K562 (cell line): ENCODE data around the gene CARD10. TPM values are rescaled to one million over a fixed set of nuclear protein-coding genes. Genes with fewer than 3 reads are reported as not detected.

Experiments
- ATAC-seq: fragments of 200-7000 bp; cut with Tn5 transposase; 3 replicates; pipeline ENCODE4 v1.9.1; 2020; ENCODE audit warnings: moderate library complexity
- BruUV-seq: library from RNA; stranded (reverse); fragments of 400-500 nt; replicated peaks from 2 replicates; lab custom pipeline; 2021; lab: Mats Ljungman, UMichigan
- CTCF ChIA-PET: fragments of 300-600 bp; formaldehyde crosslinking; extraction: SDS; loops from one replicate; lab custom pipeline; 2021; ENCODE audit warnings: low intra/inter-chr PET ratio; lab: Yijun Ruan, JAX
- POLR2A ChIA-PET: fragments of 300-600, 350-650 bp; sonication (Branson Sonifier 250); formaldehyde crosslinking; extraction: SDS; loops from one replicate; lab custom pipeline; 2021; ENCODE audit warnings: antibody characterized with exemption, inconsistent platforms; lab: Yijun Ruan, JAX
- DNase-seq, 4 experiments: peaks; one replicate each; pipeline versions ENCODE4 v3.0.0 to v3.0.0-alpha.2; 2011 to 2018; ENCODE audit warnings: low spot score in 3 of 4, mixed read lengths in 3 of 4; ENCODE audit errors: extremely low read depth in 1 of 4
- FAIRE-seq: peaks from 2 replicates; lab custom pipeline; 2011; peaks lifted over from hg19 to GRCh38; lab: Jason Lieb, UNC
- H2AFZ ChIP-seq: 2 replicates; pipeline ENCODE4 v1.6.0; 2011; ENCODE audit warnings: low read depth, low read length, control low read depth, inconsistent platforms
- H3K27ac ChIP-seq: fragments of 200-600 bp; 3 replicates; pipeline ENCODE4 v1.8.0; 2011; ENCODE audit warnings: low read depth, mild to moderate bottlenecking, control low read depth, inconsistent platforms, low read length, moderate library complexity, mixed read lengths; ENCODE audit errors: extremely low read depth
- H3K27me3 ChIP-seq, 2 experiments: fragments of 300-600 bp in 1 of 2; 2 replicates in 1 of 2; 3 replicates in 1 of 2; pipeline versions ENCODE4 v1.6.0 to v1.8.0; 2011; ENCODE audit warnings: inconsistent platforms in 2 of 2, low read length in 2 of 2, mild to moderate bottlenecking in 1 of 2, mixed read lengths in 1 of 2, moderate library complexity in 1 of 2; ENCODE audit not compliant: control insufficient read depth in 2 of 2, insufficient read depth in 2 of 2
- H3K36me3 ChIP-seq: fragments of 300-600 bp; 3 replicates; pipeline ENCODE4 v1.8.0; 2011; ENCODE audit warnings: mild to moderate bottlenecking, low read length, inconsistent platforms; ENCODE audit not compliant: control insufficient read depth, insufficient read depth
- H3K4me1 ChIP-seq, 2 experiments: fragments of 200-600 bp in 1 of 2; replicated peaks in 1 of 2; 2 replicates in 1 of 2; 3 replicates in 1 of 2; pipeline versions ENCODE4 v1.5.1 to v1.8.0; 2011; ENCODE audit warnings: inconsistent platforms in 2 of 2, low read length in 2 of 2, mild to moderate bottlenecking in 1 of 2, mixed read lengths in 1 of 2, moderate library complexity in 1 of 2; ENCODE audit not compliant: control insufficient read depth in 2 of 2, insufficient read depth in 2 of 2
- H3K4me2 ChIP-seq: 2 replicates; pipeline ENCODE4 v1.6.1; 2011; ENCODE audit warnings: low read length, control low read depth, inconsistent platforms, mixed read lengths; ENCODE audit not compliant: insufficient read depth
- H3K4me3 ChIP-seq: fragments of 200-600 bp; sonication (generic), shearing (Covaris generic); 2 replicates; pipeline ENCODE4 v1.5.1; 2016; ENCODE audit warnings: control low read depth, inconsistent platforms
- H3K79me2 ChIP-seq: fragments of 200-600 bp; 3 replicates; pipeline ENCODE4 v1.8.0; 2011; ENCODE audit warnings: low read length, inconsistent platforms; ENCODE audit not compliant: control insufficient read depth, insufficient read depth
- H3K9ac ChIP-seq, 2 experiments: 2 replicates each; pipeline versions ENCODE4 v1.6.0 to v1.6.1; 2011; ENCODE audit warnings: low read depth in 2 of 2, low read length in 2 of 2, control low read depth in 1 of 2, inconsistent platforms in 1 of 2, mild to moderate bottlenecking in 1 of 2, mixed read lengths in 1 of 2; ENCODE audit not compliant: insufficient read depth in 1 of 2
- H3K9me1 ChIP-seq: one replicate; pipeline ENCODE4 v1.6.0; 2011; ENCODE audit warnings: inconsistent platforms, mild to moderate bottlenecking, low read length, moderate library complexity; ENCODE audit not compliant: control insufficient read depth, insufficient read depth
- H3K9me3 ChIP-seq: replicated peaks from 2 replicates; pipeline ENCODE4 v1.5.1; 2011; ENCODE audit warnings: low read depth, low read length, inconsistent platforms; ENCODE audit not compliant: control insufficient read depth, insufficient read depth
- H4K20me1 ChIP-seq: replicated peaks from 2 replicates; pipeline ENCODE4 v1.6.1; 2011; ENCODE audit warnings: low read length, inconsistent platforms, mixed read lengths; ENCODE audit not compliant: control insufficient read depth, insufficient read depth
- EHMT2 ChIP-seq: fragments of 450-650 bp; IDR thresholded peaks from 2 replicates; pipeline ENCODE4 v1.6.1; 2018; ENCODE audit warnings: antibody characterized with exemption
- MIER1 ChIP-seq: fragments of 450-650 bp; IDR thresholded peaks from 2 replicates; pipeline ENCODE4 v1.6.1; 2016; ENCODE audit warnings: antibody characterized with exemption, mild to moderate bottlenecking, low read depth
- PHF21A ChIP-seq: fragments of 450-650 bp; IDR thresholded peaks from 2 replicates; pipeline ENCODE4 v1.6.1; 2017; ENCODE audit warnings: low read depth, borderline replicate concordance
- ZEB2 ChIP-seq: fragments of 450-650 bp; IDR thresholded peaks from 2 replicates; pipeline ENCODE4 v1.6.1; 2016
- ZNF766 ChIP-seq: fragments of 200-800 bp; sonication (Bioruptor generic); conservative IDR thresholded peaks from 2 replicates; pipeline ENCODE4 v1.6.1; 2016; ENCODE audit warnings: missing genetic modification characterization, missing compliant biosample characterization
- WGBS: fragments of 100-300 bp; shearing (Covaris generic); methylation state at CpG from one replicate; pipeline ENCODE4 v1.1.6; 2016; ENCODE audit warnings: low coverage, mixed read lengths; ENCODE audit not compliant: insufficient coverage; ENCODE audit errors: missing lambda C conversion rate; 5-methylcytosine and 5-hydroxymethylcytosine counted together
- in situ Hi-C: fragments of 300-500 bp; cut with MboI; formaldehyde crosslinking; loops from 4 replicates; pipeline ENCODE4 v1.15.0; 2018; ENCODE audit warnings: inconsistent platforms, mixed read lengths
- intact Hi-C: fragments of 100-400 bp; cut with micrococcal nuclease; formaldehyde crosslinking; loops from 2 replicates; pipeline ENCODE4 v1.14.2; 2022
- polyA plus RNA-seq, 8 experiments: library from polyadenylated mRNA; depleted of rRNA in 4 of 8; stranded (reverse) in 5 of 8; unstranded in 3 of 8; fragments of >200 nt; fragmentation: Nextera tagmentation in 2 of 8; fragmentation: Illumina TruSeq in 1 of 8; extraction: Ambion mirVana in 2 of 8; extraction: Trizol in 1 of 8; gene quantifications; 2 replicates each; pipeline versions ENCODE4 v1.2.1 to v1.2.3, GENCODE V29; 2011 to 2014; ENCODE audit warnings: inconsistent platforms in 1 of 8, missing spikeins in 1 of 8
- total RNA-seq, 7 experiments: library from RNA; depleted of rRNA in 6 of 7; stranded (reverse); fragments of >200 nt in 6 of 7; fragmentation: Illumina TruSeq in 2 of 7; extraction: Trizol in 2 of 7; gene quantifications; 2 replicates each; pipeline versions ENCODE4 v1.2.1 to v1.2.3, GENCODE V29; 2011 to 2021; ENCODE audit warnings: low replicate concordance in 1 of 7
- TF ChIP-seq, protein P1 (sequence below), 2 experiments: fragments of 450-650 bp; formaldehyde crosslinking in 1 of 2; IDR thresholded peaks; 2 replicates each; pipeline versions ENCODE4 v1.4.0 to v1.6.1; 2014 to 2020; ENCODE audit warnings: mild to moderate bottlenecking in 2 of 2, borderline replicate concordance in 1 of 2, low read depth in 1 of 2

CARD10 gene
- total and polyA plus RNA-seq, 9 of the 15 experiments (the other 6 are each of a cell fraction or from before 2014, with no cell fraction given): 0.13 to 5.8 (median 1.6) TPM

DNA sequence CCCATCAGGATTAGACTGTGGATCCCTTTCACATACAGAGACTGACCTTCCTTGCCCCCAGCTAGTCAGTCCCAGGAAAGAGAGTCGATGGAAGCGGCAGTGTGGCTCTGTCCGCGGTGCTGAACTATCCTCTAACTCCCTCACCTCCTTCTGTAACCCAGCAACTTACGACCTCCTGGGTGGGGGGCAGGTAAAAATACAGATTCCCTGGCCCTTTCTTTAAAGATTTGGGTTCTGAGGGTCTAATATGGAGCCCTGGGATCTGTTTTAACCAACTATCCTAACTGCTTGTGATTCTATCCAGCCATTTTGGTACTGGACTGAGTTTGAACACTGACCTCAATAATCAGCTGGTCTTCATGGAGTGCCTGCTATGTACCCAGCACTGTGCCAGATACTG, 56.2 kb downstream of the CARD10 start:
- Histone ChIP-seq H3K27ac (no peak overlapping the region), H3K36me3 (no peaks in the 10 kb centered on the region), H4K20me1 (no peaks in the 10 kb centered on the region), H3K4me3 (no peak overlapping the region), H3K9ac (no peak overlapping the region), H3K79me2 (no peaks in the 10 kb centered on the region), H3K9me3 (no peaks in the 10 kb centered on the region), H2AFZ (no peak overlapping the region), H3K27me3 (peaks cover 0 to 27% of the 10 kb centered on the region in 2 experiments; a peak in 2 of 5 replicates), H3K4me1 (no peaks in the 10 kb centered on the region), H3K9me1 (no peaks in the 10 kb centered on the region), H3K4me2 (no peak overlapping the region)
- TF ChIP-seq PHF21A: no peak
- TF ChIP-seq EHMT2: peak; percentile 92
- no peak for TF ChIP-seq ZEB2
- TF ChIP-seq, protein P1, sequence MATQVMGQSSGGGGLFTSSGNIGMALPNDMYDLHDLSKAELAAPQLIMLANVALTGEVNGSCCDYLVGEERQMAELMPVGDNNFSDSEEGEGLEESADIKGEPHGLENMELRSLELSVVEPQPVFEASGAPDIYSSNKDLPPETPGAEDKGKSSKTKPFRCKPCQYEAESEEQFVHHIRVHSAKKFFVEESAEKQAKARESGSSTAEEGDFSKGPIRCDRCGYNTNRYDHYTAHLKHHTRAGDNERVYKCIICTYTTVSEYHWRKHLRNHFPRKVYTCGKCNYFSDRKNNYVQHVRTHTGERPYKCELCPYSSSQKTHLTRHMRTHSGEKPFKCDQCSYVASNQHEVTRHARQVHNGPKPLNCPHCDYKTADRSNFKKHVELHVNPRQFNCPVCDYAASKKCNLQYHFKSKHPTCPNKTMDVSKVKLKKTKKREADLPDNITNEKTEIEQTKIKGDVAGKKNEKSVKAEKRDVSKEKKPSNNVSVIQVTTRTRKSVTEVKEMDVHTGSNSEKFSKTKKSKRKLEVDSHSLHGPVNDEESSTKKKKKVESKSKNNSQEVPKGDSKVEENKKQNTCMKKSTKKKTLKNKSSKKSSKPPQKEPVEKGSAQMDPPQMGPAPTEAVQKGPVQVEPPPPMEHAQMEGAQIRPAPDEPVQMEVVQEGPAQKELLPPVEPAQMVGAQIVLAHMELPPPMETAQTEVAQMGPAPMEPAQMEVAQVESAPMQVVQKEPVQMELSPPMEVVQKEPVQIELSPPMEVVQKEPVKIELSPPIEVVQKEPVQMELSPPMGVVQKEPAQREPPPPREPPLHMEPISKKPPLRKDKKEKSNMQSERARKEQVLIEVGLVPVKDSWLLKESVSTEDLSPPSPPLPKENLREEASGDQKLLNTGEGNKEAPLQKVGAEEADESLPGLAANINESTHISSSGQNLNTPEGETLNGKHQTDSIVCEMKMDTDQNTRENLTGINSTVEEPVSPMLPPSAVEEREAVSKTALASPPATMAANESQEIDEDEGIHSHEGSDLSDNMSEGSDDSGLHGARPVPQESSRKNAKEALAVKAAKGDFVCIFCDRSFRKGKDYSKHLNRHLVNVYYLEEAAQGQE (IDR thresholded peaks at IDR 0.05; ENCODE audit: borderline replicate concordance): peak; percentile 97
- TF ChIP-seq, protein P1 (CRISPR knock-in tag; IDR thresholded peaks at IDR 0.05; ENCODE audit: low read depth): peak; percentile 93
- 0 out of 2 replicates have a peak, but pooled peaks have one; percentile 22 for TF ChIP-seq ZNF766 (CRISPR knock-in tag)
- peak; percentile 89 for TF ChIP-seq MIER1
- BruUV-seq: no TSS peak
- FAIRE-seq: no peak
- DNase-seq: peak in 3 of 4 experiments; percentile 36 to 40 (median 37)
- ATAC-seq: peak; percentile 61; the same call in 2 of the 3 replicates
- intact Hi-C loops (no loop called here), in situ Hi-C loops (no loop called here)
- 0% methylated on average over 5 of the region's 5 CpGs for WGBS
- ChIA-PET POLR2A (interaction anchor here (0.6 to 1.2 kb wide), 3 partner anchors 9 to 203 kb away, joined by 5 to 6 read pairs (median 5); no protein-coding TSS in a partner anchor), CTCF (no interaction called here)
